Cardiac muscle cell (in vitro differentiated cells and primary cell): ENCODE data around the gene TPRN. TPM values are rescaled to one million over a fixed set of nuclear protein-coding genes. Genes with fewer than 3 reads are reported as not detected.
A peak's percentile ranks its signal among the peaks of the same experiment; 100 is the strongest.

Source experiments
- DNase-seq, 2 donors: peaks; one replicate each; pipeline versions ENCODE4 v3.0.0 to v3.0.0-alpha.2; 2010 to 2017; ENCODE audit warnings: low read depth in 1 of 2, low spot score in 1 of 2
- H3K27ac ChIP-seq: fragments of 200-600 bp; sonication (generic); 2 replicates; pipeline ENCODE4 v1.5.1; 2016
- H3K27me3 ChIP-seq: fragments of 200-600 bp; sonication (generic); 2 replicates; pipeline ENCODE4 v1.6.0; 2016; ENCODE audit warnings: control low read depth
- H3K36me3 ChIP-seq: fragments of 200-600 bp; sonication (generic); 2 replicates; pipeline ENCODE4 v1.5.1; 2016; ENCODE audit warnings: control low read depth
- H3K4me1 ChIP-seq: fragments of 200-600 bp; sonication (generic); 2 replicates; pipeline ENCODE4 v1.8.1; 2017; ENCODE audit warnings: low read depth, mild to moderate bottlenecking, mixed run types
- H3K4me3 ChIP-seq: fragments of 200-600 bp; sonication (generic); 2 replicates; pipeline ENCODE4 v1.5.1; 2016; ENCODE audit warnings: mild to moderate bottlenecking
- H3K9me3 ChIP-seq: fragments of 200-600 bp; sonication (generic); 2 replicates; pipeline ENCODE4 v1.5.1; 2017; ENCODE audit warnings: low read depth, mild to moderate bottlenecking, control low read depth
- CTCF ChIP-seq: IDR thresholded peaks from 2 replicates; pipeline ENCODE4 v1.5.1; 2012; ENCODE audit warnings: low read depth, mild to moderate bottlenecking, low read length
- polyA plus RNA-seq: library from polyadenylated mRNA; unstranded; fragments of >200 nt; fragmentation: Nextera tagmentation; extraction: Ambion mirVana; gene quantifications from 2 replicates; pipeline ENCODE4 v1.2.1, GENCODE V29; 2016
- total RNA-seq: library from RNA; depleted of rRNA; stranded (reverse); fragments of >200 nt; gene quantifications from 2 replicates; pipeline ENCODE4 v1.2.3, GENCODE V29; 2016

The TPRN gene
- total and polyA plus RNA-seq, 2 experiments from 2014 or later: 31.2 to 34.7 TPM

GRCh38 chr9:137191691-137192447 is 8.7 kb downstream of the TPRN start:
- H3K4me3 ChIP-seq: no peak overlapping the region
- H3K27me3 ChIP-seq: no peaks in the 10 kb centered on the region
- no peak overlapping the region for H3K27ac ChIP-seq
- peaks cover 4% of the 10 kb centered on the region for H3K36me3 ChIP-seq
- TF ChIP-seq CTCF: no peak
- no peak for DNase-seq
- H3K9me3 ChIP-seq: no peaks in the 10 kb centered on the region
- peaks cover 17% of the 10 kb centered on the region for H3K4me1 ChIP-seq

DNA sequence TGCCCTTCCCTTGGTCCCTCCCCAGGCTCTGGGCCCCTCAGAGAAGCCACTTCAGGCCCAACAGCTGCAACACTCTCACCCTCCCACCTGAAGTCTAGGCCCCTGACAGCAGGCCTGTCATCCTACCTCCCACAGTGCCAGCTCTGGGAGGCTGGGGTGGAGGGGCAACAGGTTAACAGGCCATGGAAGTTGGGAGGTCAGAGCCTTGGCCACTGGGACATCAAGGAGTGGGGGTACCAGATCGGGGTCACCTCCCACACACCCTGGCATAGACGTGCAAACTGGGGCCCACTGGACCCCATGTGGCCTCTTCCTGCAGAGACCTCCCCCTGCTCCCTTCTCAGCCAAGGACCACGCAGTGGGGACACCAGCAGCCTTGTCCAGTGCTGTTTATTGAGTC is 9.3 kb downstream of the TPRN start:
- H3K27ac ChIP-seq: no peak overlapping the region
- no peaks in the 10 kb centered on the region for H3K9me3 ChIP-seq
- no peak for DNase-seq
- no peaks in the 10 kb centered on the region for H3K27me3 ChIP-seq
- H3K36me3 ChIP-seq: peaks cover 4% of the 10 kb centered on the region
- H3K4me1 ChIP-seq: peaks cover 18% of the 10 kb centered on the region
- TF ChIP-seq CTCF: no peak
- no peak overlapping the region for H3K4me3 ChIP-seq

GRCh38 chr9:137190315-137190856 is 10.2 kb downstream of the TPRN start:
- TF ChIP-seq CTCF: no peak
- Histone ChIP-seq H3K27ac (peak overlapping the region; percentile 96), H3K27me3 (no peaks in the 10 kb centered on the region), H3K4me3 (no peak overlapping the region), H3K9me3 (no peaks in the 10 kb centered on the region), H3K4me1 (peaks cover 18% of the 10 kb centered on the region), H3K36me3 (peaks cover 7% of the 10 kb centered on the region)
- DNase-seq: no peak

GRCh38 chr9:137189297-137190295 is 10.9 kb downstream of the TPRN start:
- peaks cover 7% of the 10 kb centered on the region for H3K36me3 ChIP-seq
- H3K9me3 ChIP-seq: no peaks in the 10 kb centered on the region
- no peak for TF ChIP-seq CTCF
- no peaks in the 10 kb centered on the region for H3K27me3 ChIP-seq
- H3K4me1 ChIP-seq: peaks cover 18% of the 10 kb centered on the region
- no peak for DNase-seq
- peak overlapping the region; percentile 96 for H3K27ac ChIP-seq
- H3K4me3 ChIP-seq: peak overlapping the region; percentile 82

GRCh38 chr9:137188490-137189296 is 11.8 kb downstream of the TPRN start, which contains the start of the genes ANAPC2 and SSNA1:
ANAPC2 (minus strand) TSS chr9:137188560; CDS start chr9:137188532, 28 bp downstream.
SSNA1 (plus strand) TSS chr9:137188676; CDS start chr9:137188727, 51 bp downstream.
- H3K27ac ChIP-seq: peak within 1 kb of the TSS; percentile 96
- no peaks in the 10 kb centered on the region for H3K27me3 ChIP-seq
- peak within 1 kb of the TSS; percentile 82 for H3K4me3 ChIP-seq
- peaks cover 7% of the 10 kb centered on the region for H3K36me3 ChIP-seq
- peak; percentile 96 for DNase-seq
- H3K9me3 ChIP-seq: no peaks in the 10 kb centered on the region
- peak; percentile 50 for TF ChIP-seq CTCF
- H3K4me1 ChIP-seq: peaks cover 18% of the 10 kb centered on the region
